ENCODE data around the gene HSF4.

HSF4 gene

DNA sequence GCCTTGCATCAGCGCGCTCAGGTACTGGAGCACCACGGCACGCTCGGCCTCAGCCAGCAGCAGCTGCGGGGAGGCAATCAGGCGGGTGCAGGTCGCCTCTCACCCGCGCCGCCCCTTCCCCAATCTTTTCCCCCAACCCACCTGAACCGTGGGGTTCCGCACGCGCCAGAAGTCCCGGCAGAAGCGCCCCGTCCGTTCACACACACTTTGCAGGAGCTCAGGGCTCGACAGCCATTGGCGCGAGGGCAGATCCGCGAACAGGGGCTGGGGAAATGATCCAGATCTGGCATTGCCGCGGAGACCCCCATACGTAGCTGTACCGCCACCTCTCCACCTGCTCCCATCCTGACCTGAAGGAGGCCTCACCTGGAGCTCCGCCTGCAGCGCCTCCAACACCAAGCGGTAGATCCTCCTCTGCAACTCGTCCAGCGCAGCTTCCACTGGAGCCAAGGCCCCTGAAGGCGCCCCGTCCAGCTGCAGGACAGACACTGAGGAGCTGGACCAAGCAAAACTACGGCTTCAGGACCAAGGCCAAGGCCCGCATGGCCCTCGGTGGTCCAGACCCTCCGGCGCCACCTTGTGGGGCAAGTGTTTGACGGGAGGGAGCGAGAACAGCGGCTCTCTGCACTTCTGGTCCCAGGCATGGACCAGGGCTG is 20.6 kb downstream of the HSF4 start:
- H3K36me3 ChIP-seq (ENCODE audit: control insufficient read depth in 1 of 2, insufficient read depth in 2 of 2, low read depth in 1 of 2, low read length in 2 of 2): peaks cover 0 to 6% of the 10 kb centered on the region in 2 experiments
- no peak overlapping the region for H3K4me2 ChIP-seq (ENCODE audit: low read length, poor library complexity, severe bottlenecking)
- peak overlapping the region in 1 of 2 experiments; percentile 2 for H3K23ac ChIP-seq (ENCODE audit: low read length in 2 of 2)
- no peak overlapping the region for H4K91ac ChIP-seq (ENCODE audit: low read length)
- H3K27me3 ChIP-seq (ENCODE audit: control insufficient read depth in 1 of 2, insufficient read depth in 1 of 2, low read length in 2 of 2): no peaks in the 10 kb centered on the region
- H2AK5ac ChIP-seq (ENCODE audit: low read length, severe bottlenecking): no peak overlapping the region
- peak; percentile 93 for DNase-seq
- H3K4me3 ChIP-seq (ENCODE audit: insufficient read depth in 1 of 2, low read depth in 1 of 2, low read length in 2 of 2): peak overlapping the region in 1 of 2 experiments; percentile 82
- no peak overlapping the region for H4K8ac ChIP-seq (ENCODE audit: low read length)
- no peak overlapping the region for H2BK5ac ChIP-seq (ENCODE audit: low read depth, low read length, poor library complexity, severe bottlenecking)
- peaks cover 28% of the 10 kb centered on the region for H3K4me1 ChIP-seq (ENCODE audit: control insufficient read depth, insufficient read depth, low read depth, low read length)
- H2BK15ac ChIP-seq (ENCODE audit: low read depth, poor library complexity, severe bottlenecking): no peak overlapping the region
- H3K27ac ChIP-seq (ENCODE audit: low read length, poor library complexity, severe bottlenecking): no peak overlapping the region
- peak overlapping the region; percentile 31 for H3K9ac ChIP-seq (ENCODE audit: low read length)
- no peak overlapping the region for H3K4ac ChIP-seq (ENCODE audit: low read depth in 1 of 2, low read length in 2 of 2)
- no peak overlapping the region for H2AFZ ChIP-seq (ENCODE audit: low read depth, low read length)
- H3K79me1 ChIP-seq (replicated peaks; ENCODE audit: low read length, poor library complexity, severe bottlenecking): peaks cover 16% of the 10 kb centered on the region
- WGBS: 23% methylated on average over 43 of the region's 43 CpGs
- H3K9me3 ChIP-seq (ENCODE audit: control insufficient read depth, low read length): no peaks in the 10 kb centered on the region
- H2BK120ac ChIP-seq (ENCODE audit: low read depth, low read length): no peak overlapping the region
- H2BK12ac ChIP-seq (ENCODE audit: low read length in 2 of 2): no peak overlapping the region
- no peak overlapping the region for H3K18ac ChIP-seq (ENCODE audit: low read depth in 1 of 2, low read length in 2 of 2)
- no peak overlapping the region for H3K14ac ChIP-seq (ENCODE audit: low read length in 2 of 2)

DNA sequence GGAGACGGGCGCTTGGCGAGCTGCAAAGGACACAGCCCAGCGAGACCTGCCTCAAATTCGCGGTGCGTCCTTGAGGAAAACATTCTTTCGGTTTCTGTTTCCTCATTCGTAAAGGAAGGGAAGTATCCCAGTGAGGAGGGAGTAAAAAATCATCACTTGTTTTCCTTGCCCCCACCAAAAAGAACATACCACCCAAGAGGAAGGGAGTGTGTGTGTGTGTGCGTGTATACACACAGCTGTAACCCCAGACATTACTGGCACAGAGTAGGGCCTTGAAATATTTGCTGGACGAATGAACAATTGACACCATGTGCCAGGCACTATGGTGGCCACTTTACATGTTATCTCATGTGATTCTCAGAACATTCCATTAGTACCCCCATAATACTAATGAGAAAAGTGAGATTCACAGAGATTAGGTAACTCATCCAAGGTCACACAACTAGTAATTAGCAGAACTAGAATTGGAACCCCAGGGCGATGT is 21.1 kb downstream of the HSF4 start:
- Histone ChIP-seq H3K18ac (ENCODE audit: low read depth in 1 of 2, low read length in 2 of 2) (no peak overlapping the region), H2BK15ac (ENCODE audit: low read depth, poor library complexity, severe bottlenecking) (no peak overlapping the region), H3K4me3 (ENCODE audit: insufficient read depth in 1 of 2, low read depth in 1 of 2, low read length in 2 of 2) (peak overlapping the region in 1 of 2 experiments; percentile 65), H3K14ac (ENCODE audit: low read length in 2 of 2) (no peak overlapping the region), H2BK12ac (ENCODE audit: low read length in 2 of 2) (no peak overlapping the region), H3K9ac (ENCODE audit: low read length) (peak overlapping the region; percentile 31), H4K8ac (ENCODE audit: low read length) (no peak overlapping the region), H2AFZ (ENCODE audit: low read depth, low read length) (no peak overlapping the region), H3K4me1 (ENCODE audit: control insufficient read depth, insufficient read depth, low read depth, low read length) (peaks cover 34% of the 10 kb centered on the region), H3K27me3 (ENCODE audit: control insufficient read depth in 1 of 2, insufficient read depth in 1 of 2, low read length in 2 of 2) (no peaks in the 10 kb centered on the region), H2BK120ac (ENCODE audit: low read depth, low read length) (no peak overlapping the region), H2AK5ac (ENCODE audit: low read length, severe bottlenecking) (no peak overlapping the region), H3K4me2 (ENCODE audit: low read length, poor library complexity, severe bottlenecking) (no peak overlapping the region), H3K79me1 (replicated peaks; ENCODE audit: low read length, poor library complexity, severe bottlenecking) (peaks cover 12% of the 10 kb centered on the region), H3K27ac (ENCODE audit: low read length, poor library complexity, severe bottlenecking) (no peak overlapping the region), H2BK5ac (ENCODE audit: low read depth, low read length, poor library complexity, severe bottlenecking) (no peak overlapping the region), H4K91ac (ENCODE audit: low read length) (no peak overlapping the region), H3K9me3 (ENCODE audit: control insufficient read depth, low read length) (no peaks in the 10 kb centered on the region), H3K36me3 (ENCODE audit: control insufficient read depth in 1 of 2, insufficient read depth in 2 of 2, low read depth in 1 of 2, low read length in 2 of 2) (peaks cover 0 to under 1% of the 10 kb centered on the region in 2 experiments), H3K23ac (ENCODE audit: low read length in 2 of 2) (no peak overlapping the region), H3K4ac (ENCODE audit: low read depth in 1 of 2, low read length in 2 of 2) (no peak overlapping the region)
- WGBS: 23% methylated on average over 5 of the region's 12 CpGs
- DNase-seq: no peak

GRCh38 chr16:67186550-67186950 is 22.0 kb downstream of the HSF4 start:
- Histone ChIP-seq H3K4ac (ENCODE audit: low read depth in 1 of 2, low read length in 2 of 2) (no peak overlapping the region), H2AFZ (ENCODE audit: low read depth, low read length) (no peak overlapping the region), H3K9me3 (ENCODE audit: control insufficient read depth, low read length) (no peaks in the 10 kb centered on the region), H3K14ac (ENCODE audit: low read length in 2 of 2) (peak overlapping the region in 1 of 2 experiments; percentile 21), H2AK5ac (ENCODE audit: low read length, severe bottlenecking) (no peak overlapping the region), H4K8ac (ENCODE audit: low read length) (no peak overlapping the region), H3K9ac (ENCODE audit: low read length) (no peak overlapping the region), H3K36me3 (ENCODE audit: control insufficient read depth in 1 of 2, insufficient read depth in 2 of 2, low read depth in 1 of 2, low read length in 2 of 2) (no peaks in the 10 kb centered on the region), H3K18ac (ENCODE audit: low read depth in 1 of 2, low read length in 2 of 2) (no peak overlapping the region), H2BK12ac (ENCODE audit: low read length in 2 of 2) (no peak overlapping the region), H3K27ac (ENCODE audit: low read length, poor library complexity, severe bottlenecking) (no peak overlapping the region), H3K4me3 (ENCODE audit: insufficient read depth in 1 of 2, low read depth in 1 of 2, low read length in 2 of 2) (no peak overlapping the region), H3K23ac (ENCODE audit: low read length in 2 of 2) (no peak overlapping the region), H4K91ac (ENCODE audit: low read length) (no peak overlapping the region), H3K79me1 (replicated peaks; ENCODE audit: low read length, poor library complexity, severe bottlenecking) (peaks cover 5% of the 10 kb centered on the region), H3K4me2 (ENCODE audit: low read length, poor library complexity, severe bottlenecking) (no peak overlapping the region), H3K27me3 (ENCODE audit: control insufficient read depth in 1 of 2, insufficient read depth in 1 of 2, low read length in 2 of 2) (no peaks in the 10 kb centered on the region), H2BK5ac (ENCODE audit: low read depth, low read length, poor library complexity, severe bottlenecking) (no peak overlapping the region), H2BK15ac (ENCODE audit: low read depth, poor library complexity, severe bottlenecking) (no peak overlapping the region), H2BK120ac (ENCODE audit: low read depth, low read length) (no peak overlapping the region), H3K4me1 (ENCODE audit: control insufficient read depth, insufficient read depth, low read depth, low read length) (peaks cover 35% of the 10 kb centered on the region)
- no peak for DNase-seq
- WGBS: 61% methylated on average over 4 of the region's 5 CpGs

- H3K36me3 ChIP-seq (ENCODE audit: control insufficient read depth in 1 of 2, insufficient read depth in 2 of 2, low read depth in 1 of 2, low read length in 2 of 2): no peaks in the 10 kb centered on the region
- H3K4me2 ChIP-seq (ENCODE audit: low read length, poor library complexity, severe bottlenecking): no peak overlapping the region
- H4K91ac ChIP-seq (ENCODE audit: low read length): no peak overlapping the region
- peaks cover 37% of the 10 kb centered on the region for H3K4me1 ChIP-seq (ENCODE audit: control insufficient read depth, insufficient read depth, low read depth, low read length)
- H4K8ac ChIP-seq (ENCODE audit: low read length): no peak overlapping the region
- H2AK5ac ChIP-seq (ENCODE audit: low read length, severe bottlenecking): no peak overlapping the region
- no peak overlapping the region for H2AFZ ChIP-seq (ENCODE audit: low read depth, low read length)
- no peak overlapping the region for H2BK120ac ChIP-seq (ENCODE audit: low read depth, low read length)
- no peak overlapping the region for H3K14ac ChIP-seq (ENCODE audit: low read length in 2 of 2)
- H2BK12ac ChIP-seq (ENCODE audit: low read length in 2 of 2): no peak overlapping the region
- no peaks in the 10 kb centered on the region for H3K9me3 ChIP-seq (ENCODE audit: control insufficient read depth, low read length)
- no peaks in the 10 kb centered on the region for H3K27me3 ChIP-seq (ENCODE audit: control insufficient read depth in 1 of 2, insufficient read depth in 1 of 2, low read length in 2 of 2)
- no peak overlapping the region for H3K18ac ChIP-seq (ENCODE audit: low read depth in 1 of 2, low read length in 2 of 2)
- no peak overlapping the region for H2BK5ac ChIP-seq (ENCODE audit: low read depth, low read length, poor library complexity, severe bottlenecking)
- 92% methylated on average over 26 of the region's 26 CpGs for WGBS
- H3K27ac ChIP-seq (ENCODE audit: low read length, poor library complexity, severe bottlenecking): no peak overlapping the region
- no peak overlapping the region for H3K4ac ChIP-seq (ENCODE audit: low read depth in 1 of 2, low read length in 2 of 2)
- H3K23ac ChIP-seq (ENCODE audit: low read length in 2 of 2): no peak overlapping the region
- peaks cover 4% of the 10 kb centered on the region for H3K79me1 ChIP-seq (replicated peaks; ENCODE audit: low read length, poor library complexity, severe bottlenecking)
- no peak overlapping the region for H3K9ac ChIP-seq (ENCODE audit: low read length)
- no peak overlapping the region for H3K4me3 ChIP-seq (ENCODE audit: insufficient read depth in 1 of 2, low read depth in 1 of 2, low read length in 2 of 2)
- no peak overlapping the region for H2BK15ac ChIP-seq (ENCODE audit: low read depth, poor library complexity, severe bottlenecking)
- no peak for DNase-seq
These were observed 22.8 kb downstream of the HSF4 start for GRCh38 chr16:67187175-67187890.

All from mesenchymal stem cell (in vitro differentiated cells and primary cell).